H1 (cell line): ENCODE data around the gene KCNMA1. TPM values are rescaled to one million over a fixed set of nuclear protein-coding genes. Genes with fewer than 3 reads are reported as not detected.

Source experiments
- CTCF ChIA-PET: fragments of 300-600 bp; sonication (Branson Sonifier 250); formaldehyde crosslinking; loops from one replicate; lab custom pipeline; 2021; ENCODE audit not compliant: partially characterized antibody; lab: Charles Lee
- POLR2A ChIA-PET: fragments of 300-600 bp; sonication (Branson Sonifier 250); formaldehyde crosslinking; loops from one replicate; lab custom pipeline; 2021; ENCODE audit warnings: inconsistent platforms; ENCODE audit not compliant: partially characterized antibody; lab: Charles Lee
- DNase-seq, 2 experiments: peaks; one replicate each; pipeline versions ENCODE4 v3.0.0 to v3.0.0-alpha.2; 2010 to 2022; ENCODE audit warnings: low spot score in 2 of 2, low read depth in 1 of 2, mixed read lengths in 1 of 2
- FAIRE-seq: peaks from 2 replicates; lab custom pipeline; 2011; peaks lifted over from hg19 to GRCh38; lab: Jason Lieb, UNC
- H2AFZ ChIP-seq: 2 replicates; pipeline ENCODE4 v1.8.1; 2012; ENCODE audit warnings: low read length, inconsistent platforms
- H2AK5ac ChIP-seq: 2 replicates; pipeline ENCODE4 v1.6.1; 2013; ENCODE audit warnings: low read depth, low read length
- H2BK120ac ChIP-seq: replicated peaks from 2 replicates; pipeline ENCODE3; 2013; ENCODE audit warnings: low read depth, low read length, inconsistent platforms
- H2BK12ac ChIP-seq: 2 replicates; pipeline ENCODE4 v1.6.1; 2013; ENCODE audit warnings: low read depth, low read length
- H2BK15ac ChIP-seq: 2 replicates; pipeline ENCODE4 v1.6.1; 2013; ENCODE audit warnings: low read length
- H2BK20ac ChIP-seq: 2 replicates; pipeline ENCODE4 v1.6.1; 2013; ENCODE audit warnings: low read length
- H2BK5ac ChIP-seq: 2 replicates; pipeline ENCODE4 v1.6.1; 2013; ENCODE audit warnings: low read depth, low read length
- H3K14ac ChIP-seq: 2 replicates; pipeline ENCODE4 v1.6.1; 2013; ENCODE audit warnings: inconsistent platforms; ENCODE audit not compliant: insufficient read length
- H3K18ac ChIP-seq: 2 replicates; pipeline ENCODE4 v1.6.1; 2013; ENCODE audit warnings: low read length; ENCODE audit errors: extremely low read depth
- H3K23ac ChIP-seq: 2 replicates; pipeline ENCODE4 v1.6.1; 2013; ENCODE audit warnings: inconsistent platforms; ENCODE audit not compliant: insufficient read length
- H3K23me2 ChIP-seq: 2 replicates; pipeline ENCODE4 v1.6.1; 2013; ENCODE audit warnings: low read depth, low read length
- H3K27ac ChIP-seq: 2 replicates; pipeline ENCODE4 v1.6.1; 2011; ENCODE audit warnings: low read depth, low read length, inconsistent platforms
- H3K27me3 ChIP-seq, 4 experiments: replicated peaks in 1 of 4; 1 replicate in 1 of 4; 2 replicates in 3 of 4; pipeline versions ENCODE4 v1.6.1 to v1.8.1; 2011 to 2013; ENCODE audit warnings: low read length in 3 of 4, mild to moderate bottlenecking in 3 of 4, inconsistent platforms in 2 of 4, mixed read lengths in 2 of 4, moderate library complexity in 1 of 4; ENCODE audit not compliant: control insufficient read depth in 3 of 4, insufficient read depth in 3 of 4; ENCODE audit errors: extremely low read depth in 1 of 4
- H3K36me3 ChIP-seq, 4 experiments: 2 replicates each; pipeline versions ENCODE4 v1.6.1 to v1.8.1; 2011 to 2013; ENCODE audit warnings: mild to moderate bottlenecking in 4 of 4, low read length in 3 of 4, moderate library complexity in 2 of 4, control low read depth in 1 of 4, inconsistent platforms in 1 of 4; ENCODE audit not compliant: insufficient read depth in 4 of 4, control insufficient read depth in 2 of 4
- H3K4ac ChIP-seq: replicated peaks from 2 replicates; pipeline ENCODE3; 2013; ENCODE audit warnings: low read length, low read depth, mixed read lengths, inconsistent platforms; ENCODE audit not compliant: insufficient read length
- H3K4me1 ChIP-seq, 4 experiments: replicated peaks in 1 of 4; 1 replicate in 1 of 4; 2 replicates in 3 of 4; pipeline versions ENCODE4 v1.6.1 to v1.8.1; 2011 to 2013; ENCODE audit warnings: low read length in 3 of 4, inconsistent platforms in 2 of 4, mixed read lengths in 1 of 4; ENCODE audit not compliant: insufficient read depth in 4 of 4, control insufficient read depth in 3 of 4
- H3K4me2 ChIP-seq, 2 experiments: 2 replicates each; pipeline versions ENCODE4 v1.6.1 to v1.8.1; 2011 to 2013; ENCODE audit warnings: low read depth in 2 of 2, low read length in 2 of 2, control low read depth in 1 of 2, inconsistent platforms in 1 of 2, mild to moderate bottlenecking in 1 of 2; ENCODE audit not compliant: insufficient read depth in 1 of 2
- H3K4me3 ChIP-seq, 4 experiments: fragments of 200-600, 300-600 bp in 1 of 4; sonication (generic), shearing (Covaris generic), sonication (Bioruptor Twin) in 1 of 4; 2 replicates each; pipeline versions ENCODE4 v1.5.1 to v1.8.1; 2011 to 2016; ENCODE audit warnings: low read length in 4 of 4, low read depth in 3 of 4, control low read depth in 2 of 4, inconsistent platforms in 2 of 4, mild to moderate bottlenecking in 2 of 4, mixed read lengths in 1 of 4, moderate library complexity in 1 of 4; ENCODE audit not compliant: insufficient read depth in 2 of 4; ENCODE audit errors: extremely low read depth in 1 of 4
- H3K56ac ChIP-seq: replicated peaks from 2 replicates; pipeline ENCODE3; 2013; ENCODE audit warnings: low read depth, mild to moderate bottlenecking, mixed read lengths, low read length, inconsistent platforms; ENCODE audit not compliant: insufficient read length
- H3K79me1 ChIP-seq: 2 replicates; pipeline ENCODE4 v1.6.1; 2013; ENCODE audit warnings: low read depth, low read length, control low read depth
- H3K79me2 ChIP-seq, 2 experiments: 2 replicates each; pipeline versions ENCODE4 v1.6.1 to v1.8.1; 2012 to 2013; ENCODE audit warnings: low read length in 2 of 2, mild to moderate bottlenecking in 2 of 2, inconsistent platforms in 1 of 2; ENCODE audit not compliant: insufficient read depth in 2 of 2, control insufficient read depth in 1 of 2
- H3K9ac ChIP-seq, 4 experiments: replicated peaks in 1 of 4; 1 replicate in 1 of 4; 2 replicates in 3 of 4; pipeline versions ENCODE4 v1.6.1 to v1.8.1; 2011 to 2013; ENCODE audit warnings: low read depth in 3 of 4, low read length in 3 of 4, control low read depth in 2 of 4, mild to moderate bottlenecking in 2 of 4, moderate library complexity in 2 of 4, inconsistent platforms in 1 of 4; ENCODE audit errors: extremely low read depth in 1 of 4
- H3K9me3 ChIP-seq, 2 experiments: 2 replicates each; pipeline versions ENCODE4 v1.6.1 to v1.8.1; 2012 to 2013; ENCODE audit warnings: mild to moderate bottlenecking in 2 of 2, moderate library complexity in 2 of 2, control low read depth in 1 of 2, inconsistent platforms in 1 of 2, low read depth in 1 of 2, low read length in 1 of 2, mixed read lengths in 1 of 2; ENCODE audit not compliant: insufficient read depth in 2 of 2
- H4K20me1 ChIP-seq, 2 experiments: replicated peaks in 1 of 2; 2 replicates each; pipeline versions ENCODE3 to v1.8.1; 2011 to 2013; ENCODE audit warnings: inconsistent platforms in 2 of 2, low read length in 2 of 2, mild to moderate bottlenecking in 1 of 2; ENCODE audit not compliant: insufficient read depth in 2 of 2, control insufficient read depth in 1 of 2
- H4K5ac ChIP-seq: 2 replicates; pipeline ENCODE4 v1.6.1; 2013; ENCODE audit warnings: low read length, low read depth, mixed read lengths, inconsistent platforms; ENCODE audit not compliant: insufficient read length
- H4K8ac ChIP-seq: 2 replicates; pipeline ENCODE4 v1.8.0; 2013; ENCODE audit warnings: mild to moderate bottlenecking, moderate library complexity, low read length, inconsistent platforms; ENCODE audit not compliant: insufficient read depth; ENCODE audit errors: extremely low read depth
- H4K91ac ChIP-seq: replicated peaks from 2 replicates; pipeline ENCODE3; 2013; ENCODE audit warnings: low read length, mixed read lengths, inconsistent platforms; ENCODE audit not compliant: insufficient read length
- CREB1 ChIP-seq: IDR thresholded peaks from 2 replicates; pipeline ENCODE4 v1.6.1; 2012; ENCODE audit warnings: inconsistent platforms
- EGR1 ChIP-seq: IDR thresholded peaks from 2 replicates; pipeline ENCODE4 v1.6.1; 2011; ENCODE audit warnings: low read depth, low read length, borderline replicate concordance
- JUN ChIP-seq: IDR thresholded peaks from 2 replicates; pipeline ENCODE4 v1.6.1; 2011; ENCODE audit warnings: low read depth, mild to moderate bottlenecking, improper control_type of control experiment, low read length
- SP1 ChIP-seq: IDR thresholded peaks from 2 replicates; pipeline ENCODE4 v1.6.1; 2011; ENCODE audit warnings: low read depth, low read length
- ZNF274 ChIP-seq: IDR thresholded peaks from 2 replicates; pipeline ENCODE4 v1.7.0; 2012; ENCODE audit warnings: low read length, borderline replicate concordance; ENCODE audit errors: extremely low read depth
- WGBS, 2 experiments: shearing (Covaris generic) in 1 of 2; methylation state at CpG; one replicate each; pipeline versions ENCODE4 v1.1.6 to v1.1.7; 2013 to 2015; ENCODE audit warnings: low lambda C conversion rate in 2 of 2, mixed read lengths in 2 of 2, inconsistent platforms in 1 of 2, low coverage in 1 of 2, missing lambda C conversion rate in 1 of 2; ENCODE audit not compliant: insufficient replicate concordance in 2 of 2, insufficient coverage in 1 of 2, insufficient read length in 1 of 2; ENCODE audit errors: extremely low coverage in 1 of 2, missing lambda C conversion rate in 1 of 2; 5-methylcytosine and 5-hydroxymethylcytosine counted together
- polyA plus RNA-seq, 7 experiments: library from polyadenylated mRNA; depleted of rRNA in 3 of 7; stranded (reverse) in 5 of 7; unstranded in 2 of 7; fragments of >200 nt in 5 of 7; fragments of 200-250 nt in 2 of 7; gene quantifications; 1 replicate in 5 of 7; 2 replicates in 1 of 7; 4 replicates in 1 of 7; pipeline versions ENCODE4 v1.2.1 to v1.2.3, GENCODE V29; 2011 to 2013; ENCODE audit warnings: missing spikeins in 2 of 7, mixed read lengths in 2 of 7
- total RNA-seq: library from RNA; stranded (reverse); fragmentation: NEBNext Ultra II Directional; extraction: Animal tissue kit (Norgen Biotek cat#: 25700); gene quantifications from 2 replicates; pipeline ENCODE4 v1.2.1, GENCODE V29; 2021
- TF ChIP-seq, protein P1 (sequence below): IDR thresholded peaks from 2 replicates; pipeline ENCODE4 v1.6.1; 2012; ENCODE audit warnings: inconsistent platforms

The KCNMA1 gene
- total and polyA plus RNA-seq, 2 of the 8 experiments (the other 6 are each of a cell fraction or from before 2014, with no cell fraction given): 10.2 to 11.1 TPM

DNA sequence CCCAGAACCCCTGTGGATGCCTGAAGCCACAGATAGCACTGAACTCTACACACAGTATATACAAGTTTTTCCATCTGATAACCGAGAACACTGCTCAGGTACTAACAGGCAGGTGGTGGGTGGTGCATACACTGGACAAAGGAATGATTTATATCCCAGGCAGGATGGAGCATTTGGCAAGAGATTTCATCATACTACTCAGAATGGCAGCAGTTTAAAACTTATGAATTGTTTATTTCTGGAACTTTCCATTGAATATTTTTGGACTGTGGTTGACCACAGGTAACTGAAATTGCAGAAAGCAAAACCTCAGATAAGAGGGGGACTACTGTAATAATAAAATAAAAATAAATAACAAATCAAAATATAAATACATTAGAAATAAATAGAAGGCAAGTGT is 10.9 kb upstream of the KCNMA1 start:
- H4K20me1 ChIP-seq: no peaks in the 10 kb centered on the region
- H2BK12ac ChIP-seq: no peak overlapping the region
- no peaks in the 10 kb centered on the region for H3K79me1 ChIP-seq
- H4K8ac ChIP-seq: no peak overlapping the region
- H4K5ac ChIP-seq: no peak overlapping the region
- CTCF ChIA-PET: interaction anchor here (0.7 to 3.2 kb wide), 5 partner anchors 11 to 475 kb away, joined by 3 to 14 read pairs (median 3); no protein-coding TSS in a partner anchor
- no peak for FAIRE-seq
- no peak overlapping the region for H3K14ac ChIP-seq
- H3K4me1 ChIP-seq: peaks cover 4 to 17% (median 11%) of the 10 kb centered on the region in 4 experiments; a peak in 6 of 7 replicates
- H3K18ac ChIP-seq: no peak overlapping the region
- no peak overlapping the region for H2AFZ ChIP-seq
- H3K79me2 ChIP-seq: no peaks in the 10 kb centered on the region
- no peak overlapping the region for H3K4me2 ChIP-seq
- DNase-seq: no peak
- H3K36me3 ChIP-seq: no peaks in the 10 kb centered on the region; a peak in 1 of 8 replicates
- 73% methylated on average over 1 of the region's 1 CpG; no CpG with 5 or more reads in 1 of the 2 experiments for WGBS, 2 experiments
- no peak overlapping the region for H3K4ac ChIP-seq
- peaks cover 11 to 17% of the 10 kb centered on the region in 2 experiments; a peak in 3 of 4 replicates for H3K9me3 ChIP-seq
- H3K56ac ChIP-seq: no peak overlapping the region
- H2AK5ac ChIP-seq: no peak overlapping the region
- H3K27me3 ChIP-seq: no peaks in the 10 kb centered on the region
- no peak for TF ChIP-seq EGR1
- no peak for TF ChIP-seq ZNF274
- no peak for TF ChIP-seq JUN
- no peak for TF ChIP-seq CREB1
- no peak for TF ChIP-seq SP1
- TF ChIP-seq, protein P1, sequence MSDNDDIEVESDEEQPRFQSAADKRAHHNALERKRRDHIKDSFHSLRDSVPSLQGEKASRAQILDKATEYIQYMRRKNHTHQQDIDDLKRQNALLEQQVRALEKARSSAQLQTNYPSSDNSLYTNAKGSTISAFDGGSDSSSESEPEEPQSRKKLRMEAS: no peak
- H2BK15ac ChIP-seq: no peak overlapping the region
- no peak overlapping the region for H2BK20ac ChIP-seq
- no peak overlapping the region for H3K27ac ChIP-seq
- H3K23ac ChIP-seq: no peak overlapping the region
- H2BK120ac ChIP-seq: no peak overlapping the region
- POLR2A ChIA-PET: no interaction called here
- no peaks in the 10 kb centered on the region for H3K23me2 ChIP-seq
- no peak overlapping the region for H3K4me3 ChIP-seq
- no peak overlapping the region for H3K9ac ChIP-seq
- no peak overlapping the region for H2BK5ac ChIP-seq
- H4K91ac ChIP-seq: no peak overlapping the region
